IMR-90 (cell line): ENCODE results near the gene APOE. TPM values are rescaled to one million over a fixed set of nuclear protein-coding genes. Genes with fewer than 3 reads are reported as not detected.

ENCODE experiments used
- ATAC-seq: fragments of 200-7000 bp; cut with Tn5 transposase; 2 replicates; pipeline ENCODE4 v1.9.1; 2020; ENCODE audit warnings: low read depth, mild to moderate bottlenecking, moderate library complexity
- BruUV-seq: library from RNA; stranded (reverse); fragments of 400-500 nt; replicated peaks from 2 replicates; lab custom pipeline; 2021; lab: Mats Ljungman, UMichigan
- CTCF ChIA-PET: fragments of 300-600 bp; formaldehyde crosslinking; extraction: SDS; loops from one replicate; lab custom pipeline; 2021; ENCODE audit warnings: antibody characterized with exemption; lab: Yijun Ruan, JAX
- POLR2A ChIA-PET: fragments of 300-600 bp; sonication (Branson Sonifier 250); formaldehyde crosslinking; loops from one replicate; lab custom pipeline; 2022; ENCODE audit warnings: antibody characterized with exemption; ENCODE audit not compliant: unreplicated experiment; lab: Charles Lee
- DNase-seq: peaks from one replicate; pipeline ENCODE4 v3.0.0; 2013
- H2AFZ ChIP-seq: replicated peaks from 2 replicates; pipeline ENCODE3; 2013; ENCODE audit warnings: low read length, mild to moderate bottlenecking; ENCODE audit not compliant: poor library complexity
- H2AK5ac ChIP-seq: 2 replicates; pipeline ENCODE4 v1.6.1; 2013; ENCODE audit warnings: low read depth, low read length, inconsistent platforms
- H2AK9ac ChIP-seq: replicated peaks from 2 replicates; pipeline ENCODE3; 2013; ENCODE audit warnings: mild to moderate bottlenecking, low read depth, low read length, moderate library complexity; ENCODE audit not compliant: poor library complexity
- H2BK120ac ChIP-seq: 2 replicates; pipeline ENCODE4 v1.6.1; 2013; ENCODE audit warnings: low read depth, low read length, inconsistent platforms
- H2BK15ac ChIP-seq: 3 replicates; pipeline ENCODE4 v1.6.1; 2013; ENCODE audit warnings: low read depth, low read length, inconsistent platforms
- H2BK20ac ChIP-seq: 2 replicates; pipeline ENCODE4 v1.6.1; 2013; ENCODE audit warnings: low read depth, mild to moderate bottlenecking, inconsistent platforms, low read length, moderate library complexity
- H2BK5ac ChIP-seq: 2 replicates; pipeline ENCODE4 v1.6.1; 2013; ENCODE audit warnings: mild to moderate bottlenecking, low read depth, low read length, inconsistent platforms; ENCODE audit not compliant: poor library complexity, severe bottlenecking
- H3K14ac ChIP-seq: replicated peaks from 2 replicates; pipeline ENCODE4 v1.6.1; 2013; ENCODE audit warnings: low read depth, low read length, inconsistent platforms
- H3K18ac ChIP-seq: 2 replicates; pipeline ENCODE4 v1.6.1; 2013; ENCODE audit warnings: low read depth, low read length, control low read depth
- H3K23ac ChIP-seq: 2 replicates; pipeline ENCODE4 v1.6.1; 2013; ENCODE audit warnings: low read depth, low read length, inconsistent platforms
- H3K27ac ChIP-seq: 2 replicates; pipeline ENCODE4 v1.5.1; 2013; ENCODE audit warnings: mild to moderate bottlenecking, control low read depth, low read length; ENCODE audit not compliant: insufficient read depth
- H3K27me3 ChIP-seq: 2 replicates; pipeline ENCODE4 v1.6.1; 2013; ENCODE audit warnings: low read length; ENCODE audit not compliant: control insufficient read depth, insufficient read depth
- H3K36me3 ChIP-seq: 2 replicates; pipeline ENCODE4 v1.6.1; 2013; ENCODE audit warnings: low read length, mixed read lengths; ENCODE audit not compliant: control insufficient read depth, insufficient read depth
- H3K4ac ChIP-seq: 2 replicates; pipeline ENCODE4 v1.6.1; 2013; ENCODE audit warnings: low read depth, low read length, inconsistent platforms
- H3K4me1 ChIP-seq: 2 replicates; pipeline ENCODE4 v1.6.1; 2013; ENCODE audit warnings: low read length, mixed read lengths; ENCODE audit not compliant: control insufficient read depth, insufficient read depth
- H3K4me2 ChIP-seq: 2 replicates; pipeline ENCODE4 v1.6.1; 2013; ENCODE audit warnings: low read depth, mild to moderate bottlenecking, control low read depth, low read length, moderate library complexity
- H3K4me3 ChIP-seq: 2 replicates; pipeline ENCODE4 v1.5.1; 2013; ENCODE audit warnings: low read depth, mild to moderate bottlenecking, control low read depth, low read length, moderate library complexity; ENCODE audit not compliant: insufficient read depth
- H3K56ac ChIP-seq: 2 replicates; pipeline ENCODE4 v1.6.1; 2013; ENCODE audit warnings: low read length, inconsistent platforms; ENCODE audit not compliant: insufficient read depth; ENCODE audit errors: extremely low read depth
- H3K79me1 ChIP-seq, 2 experiments: 2 replicates each; pipeline ENCODE4 v1.6.1; 2013; ENCODE audit warnings: low read length in 2 of 2, inconsistent platforms in 1 of 2, low read depth in 1 of 2
- H3K9ac ChIP-seq: 2 replicates; pipeline ENCODE4 v1.6.1; 2013; ENCODE audit warnings: low read depth, low read length, control low read depth
- H3K9me1 ChIP-seq: 2 replicates; pipeline ENCODE4 v1.6.1; 2013; ENCODE audit warnings: low read length, inconsistent platforms; ENCODE audit not compliant: insufficient read depth
- H3K9me3 ChIP-seq: 2 replicates; pipeline ENCODE4 v1.6.1; 2013; ENCODE audit warnings: low read length; ENCODE audit not compliant: control insufficient read depth, insufficient read depth
- H4K20me1 ChIP-seq: 2 replicates; pipeline ENCODE4 v1.6.1; 2013; ENCODE audit warnings: low read length, inconsistent platforms; ENCODE audit not compliant: insufficient read depth
- H4K5ac ChIP-seq: 2 replicates; pipeline ENCODE4 v1.6.1; 2013; ENCODE audit warnings: mild to moderate bottlenecking, low read depth, low read length, control low read depth
- H4K8ac ChIP-seq, 2 experiments: 2 replicates each; pipeline ENCODE4 v1.6.1; 2013; ENCODE audit warnings: low read depth in 2 of 2, low read length in 2 of 2, control low read depth in 1 of 2, inconsistent platforms in 1 of 2
- H4K91ac ChIP-seq: 2 replicates; pipeline ENCODE4 v1.6.1; 2013; ENCODE audit warnings: low read depth, low read length, inconsistent platforms; ENCODE audit not compliant: insufficient read depth
- SMC3 ChIP-seq: fragments of 150-350 bp; IDR thresholded peaks from 2 replicates; pipeline ENCODE4 v1.6.1; 2016; ENCODE audit warnings: low read depth, mild to moderate bottlenecking, antibody characterized with exemption, low read length, moderate library complexity
- WGBS, 2 experiments: methylation state at CpG; one replicate each; pipeline versions ENCODE4 v1.1.5 to v1.1.7; 2013; ENCODE audit warnings: missing lambda C conversion rate in 2 of 2; ENCODE audit not compliant: insufficient read length in 1 of 2; ENCODE audit errors: extremely low coverage in 2 of 2; 5-methylcytosine and 5-hydroxymethylcytosine counted together
- dilution Hi-C: fragments of 300-500 bp; cut with HindIII; formaldehyde crosslinking; loops from one replicate; pipeline ENCODE4 v1.14.3; 2018; ENCODE audit warnings: low sequenced_read_pairs; ENCODE audit not compliant: unreplicated experiment
- in situ Hi-C: fragments of 300-500 bp; cut with MboI; formaldehyde crosslinking; loops from 3 replicates; pipeline ENCODE4 v1.14.3; 2019; ENCODE audit warnings: low sequenced_read_pairs, inconsistent platforms, mixed read lengths
- intact Hi-C: fragments of 100-400 bp; cut with micrococcal nuclease; formaldehyde crosslinking; loops from 2 replicates; pipeline ENCODE4 v1.10.0; 2022
- polyA plus RNA-seq, 3 experiments: library from polyadenylated mRNA; depleted of rRNA; stranded (reverse); fragments of >200 nt; gene quantifications; 2 replicates each; pipeline ENCODE4 v1.2.3, GENCODE V29; 2012; ENCODE audit warnings: low replicate concordance in 1 of 3
- total RNA-seq: library from RNA; depleted of rRNA; stranded (reverse); fragments of >200 nt; gene quantifications from 2 replicates; pipeline ENCODE4 v1.2.3, GENCODE V29; 2012

The APOE gene
- total and polyA plus RNA-seq, 2 of the 4 experiments (the other 2 are of a cell fraction), result 0.18 to 2.0 TPM

- Histone ChIP-seq H2BK20ac (no peak overlapping the region), H4K5ac (no peak overlapping the region), H3K27me3 (no peaks in the 10 kb centered on the region), H2AK9ac (no peak overlapping the region), H3K79me1 (peaks cover 31 to 81% of the 10 kb centered on the region in 2 experiments), H4K20me1 (peaks cover 32% of the 10 kb centered on the region), H2BK15ac (no peak overlapping the region), H2BK5ac (no peak overlapping the region), H2BK120ac (no peak overlapping the region), H3K4ac (no peak overlapping the region), H3K9me1 (peaks cover 12% of the 10 kb centered on the region), H3K27ac (no peak overlapping the region), H3K23ac (no peak overlapping the region), H3K56ac (no peak overlapping the region), H3K9me3 (no peaks in the 10 kb centered on the region), H2AFZ (no peak overlapping the region), H3K4me1 (peaks cover 2% of the 10 kb centered on the region; the same call in 1 of the 2 replicates), H2AK5ac (no peak overlapping the region), H3K4me2 (no peak overlapping the region), H3K36me3 (peaks cover 75% of the 10 kb centered on the region), H3K4me3 (no peak overlapping the region), H3K9ac (no peak overlapping the region), H3K14ac (no peak overlapping the region), H3K18ac (no peak overlapping the region), H4K8ac (no peak overlapping the region), H4K91ac (no peak overlapping the region)
- ChIA-PET POLR2A (no interaction called here), CTCF (no interaction called here)
- in situ Hi-C loops (no loop called here), dilution Hi-C loops (no loop called here), intact Hi-C loops (no loop called here)
- ATAC-seq (no peak), DNase-seq (no peak)
- 98% methylated on average over 8 of the region's 14 CpGs; no CpG with 5 or more reads in 1 of the 2 experiments for WGBS, 2 experiments
- no peak for TF ChIP-seq SMC3
- BruUV-seq, result no TSS peak
These were observed 33.8 kb upstream of the APOE start for GRCh38 chr19:44871809-44872208.
